GM23248 (cell line): ENCODE data around the gene P3H1. TPM values are rescaled to one million over a fixed set of nuclear protein-coding genes. Genes with fewer than 3 reads are reported as not detected.
A peak's percentile ranks its signal among the peaks of the same experiment; 100 is the strongest.

Experiments
- DNase-seq: peaks from one replicate; pipeline ENCODE4 v3.0.0-alpha.2; 2015
- H2AFZ ChIP-seq: fragments of 200-600 bp; sonication (generic); 2 replicates; pipeline ENCODE4 v1.6.1; 2016; ENCODE audit warnings: antibody characterized with exemption
- H3F3A ChIP-seq: fragments of 200-600 bp; sonication (generic); 2 replicates; pipeline ENCODE4 v1.6.1; 2016; ENCODE audit warnings: mild to moderate bottlenecking, antibody characterized with exemption, mixed run types; ENCODE audit not compliant: insufficient read depth
- H3K27ac ChIP-seq: fragments of 200-600 bp; sonication (generic); 2 replicates; pipeline ENCODE4 v1.5.1; 2016; ENCODE audit warnings: mild to moderate bottlenecking
- H3K27me3 ChIP-seq: fragments of 200-600 bp; sonication (generic); replicated peaks from 2 replicates; pipeline ENCODE4 v1.6.1; 2016; ENCODE audit warnings: mild to moderate bottlenecking; ENCODE audit not compliant: insufficient read depth
- H3K36me3 ChIP-seq: fragments of 200-600 bp; sonication (generic); 2 replicates; pipeline ENCODE4 v1.6.1; 2016; ENCODE audit warnings: low read depth, mild to moderate bottlenecking
- H3K4me1 ChIP-seq: fragments of 200-600 bp; sonication (generic); 2 replicates; pipeline ENCODE4 v1.6.1; 2016; ENCODE audit warnings: mild to moderate bottlenecking; ENCODE audit not compliant: insufficient read depth
- H3K4me2 ChIP-seq: fragments of 200-600 bp; sonication (generic); one replicate; pipeline ENCODE4 v1.6.1; 2016; ENCODE audit warnings: mild to moderate bottlenecking; ENCODE audit not compliant: unreplicated experiment
- H3K4me3 ChIP-seq: fragments of 200-600 bp; sonication (generic); 2 replicates; pipeline ENCODE4 v1.5.1; 2016; ENCODE audit warnings: mild to moderate bottlenecking
- H3K79me2 ChIP-seq: fragments of 200-600 bp; sonication (generic); 2 replicates; pipeline ENCODE4 v1.6.1; 2016; ENCODE audit warnings: mild to moderate bottlenecking; ENCODE audit not compliant: insufficient read depth
- H3K9ac ChIP-seq: fragments of 200-600 bp; sonication (generic); 2 replicates; pipeline ENCODE4 v1.6.1; 2016; ENCODE audit warnings: mild to moderate bottlenecking
- H3K9me2 ChIP-seq: fragments of 200-600 bp; sonication (generic); 2 replicates; pipeline ENCODE4 v1.6.1; 2016; ENCODE audit warnings: mixed run types, mild to moderate bottlenecking, moderate library complexity; ENCODE audit not compliant: insufficient read depth
- H3K9me3 ChIP-seq: fragments of 200-600 bp; sonication (generic); one replicate; pipeline ENCODE4 v1.6.1; 2017; ENCODE audit warnings: low read depth
- H4K20me1 ChIP-seq: fragments of 200-600 bp; sonication (generic); 2 replicates; pipeline ENCODE4 v1.6.0; 2016; ENCODE audit not compliant: insufficient read depth
- EZH2 ChIP-seq: fragments of 200-600 bp; sonication (generic); IDR thresholded peaks from 2 replicates; pipeline ENCODE4 v1.6.1; 2018; ENCODE audit warnings: antibody characterized with exemption, mild to moderate bottlenecking; ENCODE audit not compliant: insufficient read depth, poor library complexity, severe bottlenecking
- EZH2phosphoT487 ChIP-seq: fragments of 200-600 bp; sonication (generic); IDR thresholded peaks from 2 replicates; pipeline ENCODE4 v1.6.1; 2018; ENCODE audit warnings: antibody characterized with exemption, moderate library complexity, mild to moderate bottlenecking, low read depth; ENCODE audit not compliant: insufficient read depth
- WGBS, 2 experiments: methylation state at CpG; one replicate each; pipeline ENCODE4 v1.1.6; 2015 to 2017; ENCODE audit warnings: low lambda C conversion rate in 2 of 2, low coverage in 1 of 2; ENCODE audit errors: missing lambda C conversion rate in 2 of 2; 5-methylcytosine and 5-hydroxymethylcytosine counted together
- in situ Hi-C: fragments of 300-500 bp; cut with MboI; formaldehyde crosslinking; loops from 2 replicates; pipeline ENCODE4 v1.15.0; 2020
- polyA plus RNA-seq: library from polyadenylated mRNA; unstranded; fragments of >200 nt; fragmentation: Nextera tagmentation; extraction: Ambion mirVana; gene quantifications from 2 replicates; pipeline ENCODE4 v1.2.1, GENCODE V29; 2016
- total RNA-seq: library from RNA; depleted of rRNA; stranded (reverse); fragments of >200 nt; shearing (Covaris generic); gene quantifications from 2 replicates; pipeline ENCODE4 v1.2.3, GENCODE V29; 2014

P3H1 gene
- total and polyA plus RNA-seq, 2 experiments from 2014 or later: 197 to 257 TPM

- Histone ChIP-seq H3K4me2 (no peak overlapping the region), H4K20me1 (no peaks in the 10 kb centered on the region), H3K9me2 (no peaks in the 10 kb centered on the region), H3K27ac (no peak overlapping the region), H3K4me1 (peaks cover 1% of the 10 kb centered on the region), H3F3A (0 out of 2 replicates have a peak, but pooled peaks cover 7% of the 10 kb centered on the region), H3K79me2 (peaks cover 51% of the 10 kb centered on the region), H3K9me3 (no peaks in the 10 kb centered on the region), H2AFZ (no peak overlapping the region), H3K4me3 (no peak overlapping the region), H3K27me3 (no peaks in the 10 kb centered on the region), H3K36me3 (peaks cover 13% of the 10 kb centered on the region), H3K9ac (no peak overlapping the region)
- WGBS, 2 experiments: 49 to 50% methylated on average over 2 of the region's 2 CpGs
- in situ Hi-C loops: loop anchor here (10.0 kb wide), 1 partner anchor 301 kb away; no protein-coding TSS in a partner anchor
- TF ChIP-seq EZH2 (no peak), EZH2phosphoT487 (no peak)
- no peak for DNase-seq
Observed at GRCh38 chr1:42773420-42773819, 6.6 kb upstream of the P3H1 start.

GRCh38 chr1:42769811-42770210 is 3.0 kb upstream of the P3H1 start:
- Histone ChIP-seq H2AFZ (no peak overlapping the region), H3K27ac (no peak overlapping the region), H3K9me3 (no peaks in the 10 kb centered on the region), H3K79me2 (peaks cover 84% of the 10 kb centered on the region), H3K4me3 (no peak overlapping the region), H3K36me3 (no peaks in the 10 kb centered on the region), H3F3A (peaks cover 20% of the 10 kb centered on the region), H3K4me1 (peaks cover 9% of the 10 kb centered on the region), H3K4me2 (no peak overlapping the region), H4K20me1 (no peaks in the 10 kb centered on the region), H3K9me2 (no peaks in the 10 kb centered on the region), H3K27me3 (no peaks in the 10 kb centered on the region), H3K9ac (no peak overlapping the region)
- no peak for TF ChIP-seq EZH2
- no peak for TF ChIP-seq EZH2phosphoT487
- DNase-seq: no peak
- in situ Hi-C loops: loop anchor here (10.0 kb wide), 1 partner anchor 305 kb away; no protein-coding TSS in a partner anchor
- 83 to 94% methylated on average over 3 of the region's 3 CpGs for WGBS, 2 experiments

- Histone ChIP-seq H2AFZ (peak overlapping the region; percentile 85; the same call in 1 of the 2 replicates), H3K79me2 (peaks cover 96% of the 10 kb centered on the region), H3K9me3 (no peaks in the 10 kb centered on the region), H3K27ac (no peak overlapping the region), H3K4me2 (peak overlapping the region; percentile 84), H3F3A (peaks cover 18% of the 10 kb centered on the region), H3K27me3 (no peaks in the 10 kb centered on the region), H3K36me3 (no peaks in the 10 kb centered on the region), H3K4me1 (peaks cover 21% of the 10 kb centered on the region), H3K9me2 (no peaks in the 10 kb centered on the region), H4K20me1 (no peaks in the 10 kb centered on the region), H3K9ac (peak overlapping the region; percentile 90), H3K4me3 (peak overlapping the region; percentile 88)
- TF ChIP-seq EZH2 (no peak), EZH2phosphoT487 (no peak)
- 96 to 98% methylated on average over 2 of the region's 2 CpGs for WGBS, 2 experiments
- no peak for DNase-seq
- in situ Hi-C loops: no loop called here
Observed at GRCh38 chr1:42768172-42768571, 1.3 kb upstream of the P3H1 start.

- Histone ChIP-seq H3K9ac (peak overlapping the region; percentile 90), H3K9me3 (no peaks in the 10 kb centered on the region), H3K9me2 (no peaks in the 10 kb centered on the region), H4K20me1 (no peaks in the 10 kb centered on the region), H2AFZ (peak overlapping the region; percentile 85), H3K4me2 (peak overlapping the region; percentile 84), H3F3A (peaks cover 18% of the 10 kb centered on the region), H3K36me3 (no peaks in the 10 kb centered on the region), H3K79me2 (peaks cover 96% of the 10 kb centered on the region), H3K27me3 (no peaks in the 10 kb centered on the region), H3K4me1 (peaks cover 21% of the 10 kb centered on the region), H3K4me3 (peak overlapping the region; percentile 88), H3K27ac (peak overlapping the region; percentile 37)
- no peak for TF ChIP-seq EZH2phosphoT487
- no peak for TF ChIP-seq EZH2
- 6 to 8% methylated on average over 18 to 23 of the region's 23 CpGs for WGBS, 2 experiments
- in situ Hi-C loops: no loop called here
- no peak for DNase-seq
Observed at GRCh38 chr1:42767510-42768000, 727 bp upstream of the P3H1 start.
